ENCODE results near the gene SLC2A6.

SLC2A6 gene

DNA sequence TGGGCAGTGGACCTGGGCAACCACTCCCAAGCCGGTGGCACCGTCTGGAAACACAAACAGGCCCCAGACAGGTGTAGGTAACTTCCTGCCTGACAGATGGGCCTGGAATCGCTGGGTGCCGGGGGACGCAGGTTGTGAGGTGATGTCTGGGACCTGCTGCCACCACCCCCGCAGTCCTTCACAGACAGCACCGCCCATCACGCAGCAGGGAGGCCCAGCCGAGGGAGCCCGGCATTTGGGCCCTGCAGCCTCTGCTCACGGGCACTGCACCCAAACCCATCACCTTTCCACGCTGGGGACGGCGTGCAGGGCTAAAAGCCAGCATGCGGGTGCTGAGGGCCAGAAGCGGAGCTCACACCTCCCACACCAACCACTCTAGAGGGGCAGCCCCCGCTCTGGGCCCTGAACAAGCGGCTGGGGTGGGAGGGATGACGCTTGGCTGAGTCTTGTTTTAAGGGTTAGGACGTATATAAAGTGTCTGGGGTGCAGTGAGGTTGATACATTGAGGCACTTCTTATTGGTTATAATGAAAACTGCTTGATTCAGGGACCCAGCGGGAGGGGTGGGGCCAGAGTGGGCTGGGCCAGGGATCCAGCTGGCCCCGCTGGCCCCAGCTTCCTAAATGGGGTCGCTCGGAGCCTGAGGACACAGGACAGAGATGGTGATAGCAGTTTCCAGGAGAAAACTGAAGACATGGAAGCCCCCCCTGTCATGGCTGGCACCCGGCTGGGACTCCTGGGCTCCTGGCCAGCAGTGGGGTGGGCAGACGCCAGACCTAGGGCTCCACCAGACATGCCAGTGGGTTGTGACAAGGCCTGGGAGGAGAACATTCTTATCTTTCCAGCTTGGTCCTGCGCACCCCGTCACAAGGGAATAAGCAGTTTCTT lies 34.6 kb upstream of the SLC2A6 start:
- no peaks in the 10 kb centered on the region for H3K9me3 ChIP-seq (ENCODE audit: severe bottlenecking)
- H3K36me3 ChIP-seq: no peaks in the 10 kb centered on the region
- H3K27me3 ChIP-seq (ENCODE audit: insufficient read depth, low read depth, severe bottlenecking): no peaks in the 10 kb centered on the region
- DNase-seq: peak; percentile 58
- TF ChIP-seq, protein P1, sequence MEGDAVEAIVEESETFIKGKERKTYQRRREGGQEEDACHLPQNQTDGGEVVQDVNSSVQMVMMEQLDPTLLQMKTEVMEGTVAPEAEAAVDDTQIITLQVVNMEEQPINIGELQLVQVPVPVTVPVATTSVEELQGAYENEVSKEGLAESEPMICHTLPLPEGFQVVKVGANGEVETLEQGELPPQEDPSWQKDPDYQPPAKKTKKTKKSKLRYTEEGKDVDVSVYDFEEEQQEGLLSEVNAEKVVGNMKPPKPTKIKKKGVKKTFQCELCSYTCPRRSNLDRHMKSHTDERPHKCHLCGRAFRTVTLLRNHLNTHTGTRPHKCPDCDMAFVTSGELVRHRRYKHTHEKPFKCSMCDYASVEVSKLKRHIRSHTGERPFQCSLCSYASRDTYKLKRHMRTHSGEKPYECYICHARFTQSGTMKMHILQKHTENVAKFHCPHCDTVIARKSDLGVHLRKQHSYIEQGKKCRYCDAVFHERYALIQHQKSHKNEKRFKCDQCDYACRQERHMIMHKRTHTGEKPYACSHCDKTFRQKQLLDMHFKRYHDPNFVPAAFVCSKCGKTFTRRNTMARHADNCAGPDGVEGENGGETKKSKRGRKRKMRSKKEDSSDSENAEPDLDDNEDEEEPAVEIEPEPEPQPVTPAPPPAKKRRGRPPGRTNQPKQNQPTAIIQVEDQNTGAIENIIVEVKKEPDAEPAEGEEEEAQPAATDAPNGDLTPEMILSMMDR (IDR thresholded peaks at IDR 0.05; ENCODE audit: low read depth, low read length): no peak
- H3K4me3 ChIP-seq (ENCODE audit: low read depth, low read length): no peak overlapping the region
- peak overlapping the region; percentile 53 for H3K27ac ChIP-seq

DNA sequence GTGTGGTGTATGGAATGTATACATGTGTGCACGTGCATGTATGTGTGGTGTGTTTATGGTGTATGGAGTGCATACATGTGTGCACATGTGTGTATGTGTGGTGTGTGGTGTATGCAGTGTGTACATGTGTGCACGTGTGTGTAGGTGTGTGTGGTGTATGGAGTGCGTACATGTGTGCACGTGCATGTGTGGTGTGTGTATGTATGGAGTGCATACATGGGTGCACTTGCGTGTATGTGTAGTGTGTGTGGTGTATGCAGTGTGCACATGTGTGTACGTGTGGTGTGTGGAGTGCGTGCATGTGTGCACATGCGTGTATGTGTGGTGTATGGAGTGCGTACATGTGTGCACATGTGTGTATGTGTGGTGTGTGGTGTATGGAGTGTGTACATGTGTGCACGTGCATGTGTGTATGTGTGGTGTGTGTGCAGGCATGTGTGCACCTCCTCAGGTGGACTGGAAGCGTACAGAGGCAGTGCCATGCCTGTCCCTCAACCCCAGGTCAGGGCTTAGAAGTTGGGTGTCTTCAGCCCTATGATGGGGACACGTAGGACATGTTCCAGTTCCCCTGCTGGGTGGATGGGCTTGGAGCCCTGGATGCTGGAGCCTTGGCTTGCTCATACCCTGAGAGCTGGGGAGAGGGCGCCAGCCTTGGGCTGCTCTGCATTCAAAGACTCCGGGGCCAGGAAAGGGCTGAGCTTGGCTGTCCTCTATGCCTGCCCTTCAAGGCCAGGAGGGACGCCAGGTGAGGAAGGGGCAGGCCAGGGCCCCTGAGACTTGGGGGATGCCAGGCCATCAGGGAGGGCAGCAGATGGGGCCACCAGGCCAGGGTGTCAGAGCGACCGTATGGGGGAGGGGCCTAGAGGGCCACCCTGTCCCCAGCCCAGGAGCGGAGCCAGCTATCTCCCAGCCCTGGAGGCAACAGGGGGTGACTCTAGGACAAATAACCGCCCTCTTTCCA lies 33.6 kb upstream of the SLC2A6 start:
- TF ChIP-seq, protein P1 (IDR thresholded peaks at IDR 0.05; ENCODE audit: low read depth, low read length): peak; percentile 23; the same call in 1 of the 2 replicates
- Histone ChIP-seq H3K4me3 (ENCODE audit: low read depth, low read length) (no peak overlapping the region), H3K27ac (peak overlapping the region; percentile 53), H3K36me3 (no peaks in the 10 kb centered on the region), H3K27me3 (ENCODE audit: insufficient read depth, low read depth, severe bottlenecking) (no peaks in the 10 kb centered on the region), H3K9me3 (ENCODE audit: severe bottlenecking) (no peaks in the 10 kb centered on the region)
- DNase-seq: peak; percentile 43

DNA sequence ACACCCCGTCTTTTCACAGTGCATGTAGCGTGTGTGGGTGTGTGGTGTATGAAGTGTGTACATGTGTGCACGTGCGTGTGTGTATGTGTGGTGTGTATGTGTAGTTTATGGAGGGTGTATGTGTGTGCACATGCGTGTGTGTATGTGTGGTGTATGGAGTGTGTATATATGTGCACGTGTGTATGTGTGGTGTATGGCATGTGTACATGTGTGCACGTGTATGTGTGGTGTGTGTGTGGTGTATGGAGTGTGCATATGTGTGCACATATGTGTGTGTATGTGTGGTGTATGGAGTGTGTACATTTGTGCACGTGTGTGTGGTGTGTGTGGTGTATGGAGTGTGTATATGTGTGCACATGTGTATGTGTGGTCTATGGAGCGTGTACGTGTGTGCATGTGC lies 32.7 kb upstream of the SLC2A6 start:
- no peak overlapping the region for H3K27ac ChIP-seq
- H3K9me3 ChIP-seq (ENCODE audit: severe bottlenecking): no peaks in the 10 kb centered on the region
- H3K36me3 ChIP-seq: no peaks in the 10 kb centered on the region
- no peak overlapping the region for H3K4me3 ChIP-seq (ENCODE audit: low read depth, low read length)
- no peaks in the 10 kb centered on the region for H3K27me3 ChIP-seq (ENCODE audit: insufficient read depth, low read depth, severe bottlenecking)
- TF ChIP-seq, protein P1 (IDR thresholded peaks at IDR 0.05; ENCODE audit: low read depth, low read length): no peak
- no peak for DNase-seq

DNA sequence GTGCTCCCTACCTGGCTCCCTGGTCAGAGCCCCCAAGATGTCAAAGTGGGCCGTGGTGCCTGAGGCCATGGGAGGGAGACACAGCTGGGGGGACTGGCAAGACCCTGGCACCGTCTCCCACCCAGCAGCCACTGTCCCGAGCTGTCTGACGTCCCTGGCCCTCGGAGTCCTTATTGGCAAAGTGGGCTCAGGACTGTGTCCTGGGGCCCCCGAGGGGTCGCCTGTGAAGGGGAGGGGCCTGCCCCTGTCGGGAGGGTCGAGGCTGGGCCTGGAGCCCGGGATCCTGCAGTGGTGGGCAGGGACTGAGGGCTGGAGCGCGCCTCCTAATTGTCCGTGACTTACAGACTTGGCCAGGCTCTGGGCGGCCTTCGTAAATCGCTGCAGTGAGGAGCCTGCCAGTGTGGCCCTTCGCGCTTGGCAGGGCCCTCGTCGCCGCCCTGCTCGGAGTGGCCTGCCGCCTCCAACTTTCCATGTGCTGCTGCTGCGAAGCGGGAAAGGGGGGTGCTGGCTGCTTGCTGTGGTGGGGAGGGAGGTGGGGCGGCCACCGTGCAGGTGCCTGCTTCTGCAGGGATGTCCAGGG lies 32.1 kb upstream of the SLC2A6 start:
- TF ChIP-seq, protein P1 (IDR thresholded peaks at IDR 0.05; ENCODE audit: low read depth, low read length): no peak
- Histone ChIP-seq H3K27ac (no peak overlapping the region), H3K4me3 (ENCODE audit: low read depth, low read length) (no peak overlapping the region), H3K27me3 (ENCODE audit: insufficient read depth, low read depth, severe bottlenecking) (no peaks in the 10 kb centered on the region), H3K36me3 (no peaks in the 10 kb centered on the region), H3K9me3 (ENCODE audit: severe bottlenecking) (no peaks in the 10 kb centered on the region)
- no peak for DNase-seq

DNA sequence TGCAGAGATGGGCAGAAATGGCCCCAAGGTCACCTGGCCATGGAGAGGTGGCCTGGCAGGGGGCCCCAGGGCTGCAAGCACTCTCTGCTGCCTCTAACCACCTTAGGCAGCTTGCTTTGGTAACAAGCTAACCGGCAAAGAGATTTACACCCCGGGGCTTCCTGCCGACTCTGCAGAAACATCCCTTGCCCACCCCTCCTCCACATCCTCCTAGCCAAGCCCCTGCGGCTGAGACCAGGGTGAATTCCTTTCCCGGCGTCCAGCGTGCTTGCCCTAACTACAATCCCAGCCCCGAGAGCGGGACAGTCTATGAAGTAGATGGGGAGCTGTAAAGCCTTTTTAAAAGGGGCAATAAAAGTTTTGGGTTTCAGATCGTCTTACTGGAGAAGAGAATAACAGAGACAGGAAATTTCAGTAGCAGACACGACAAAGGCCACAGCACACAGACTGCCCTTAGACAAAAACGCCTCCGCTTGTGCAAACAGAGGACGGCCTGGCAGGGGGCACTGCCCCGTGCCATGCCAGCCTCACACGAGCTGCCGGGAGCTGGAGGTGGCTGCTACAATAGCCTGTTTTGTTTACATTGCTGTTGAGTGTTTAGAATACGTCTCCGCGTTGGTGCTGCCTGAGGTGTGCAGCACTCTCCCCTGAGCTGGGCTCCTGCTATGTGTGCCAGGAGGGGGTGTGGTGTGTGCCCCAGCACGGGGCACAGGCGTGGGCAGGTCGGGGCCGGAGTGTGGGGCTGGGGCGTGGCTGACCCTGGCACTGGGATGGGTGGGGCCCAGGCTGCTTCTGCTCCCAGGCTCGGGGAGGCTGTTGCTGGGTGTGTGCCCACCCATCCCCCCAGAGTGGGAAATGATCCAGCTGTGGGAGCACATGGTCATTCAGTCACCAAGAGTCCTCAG lies 30.5 kb upstream of the SLC2A6 start:
- DNase-seq: no peak
- Histone ChIP-seq H3K27me3 (ENCODE audit: insufficient read depth, low read depth, severe bottlenecking) (no peaks in the 10 kb centered on the region), H3K4me3 (ENCODE audit: low read depth, low read length) (no peak overlapping the region), H3K27ac (no peak overlapping the region), H3K9me3 (ENCODE audit: severe bottlenecking) (no peaks in the 10 kb centered on the region), H3K36me3 (no peaks in the 10 kb centered on the region)
- TF ChIP-seq, protein P1 (IDR thresholded peaks at IDR 0.05; ENCODE audit: low read depth, low read length): no peak

All from WERI-Rb-1 (cell line).